22Rv1 (cell line): ENCODE results near the gene GABBR2.

Experiments
- ZFX ChIP-seq: fragments of 450-650 bp; IDR thresholded peaks from 2 replicates; pipeline ENCODE4 v1.6.1; 2017; ENCODE audit warnings: antibody characterized with exemption, borderline replicate concordance
- TF ChIP-seq, protein P1 (sequence below): fragments of 450-650 bp; IDR thresholded peaks from 2 replicates; pipeline ENCODE4 v1.5.1; 2017; ENCODE audit warnings: mild to moderate bottlenecking

DNA sequence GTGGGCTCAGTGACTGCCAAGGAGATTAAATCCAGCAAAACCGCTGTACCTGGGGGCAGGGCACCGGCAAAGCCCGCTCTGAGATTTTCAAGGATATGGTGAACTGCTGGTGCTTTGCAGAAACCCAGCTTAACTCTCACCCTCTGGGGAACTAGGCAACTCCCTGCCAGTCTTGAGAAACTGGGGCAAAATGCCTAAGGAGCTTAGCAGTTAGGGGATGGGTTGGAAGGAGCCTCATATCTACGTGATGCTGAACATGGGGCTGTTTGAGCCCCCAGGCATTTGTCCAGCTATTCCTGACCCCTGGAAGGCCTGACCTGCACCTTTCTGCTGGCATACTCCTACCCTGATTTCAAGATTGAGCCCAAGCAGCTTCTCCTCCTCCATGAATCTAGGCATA, 344.6 kb downstream of the GABBR2 start:
- TF ChIP-seq, protein P1, sequence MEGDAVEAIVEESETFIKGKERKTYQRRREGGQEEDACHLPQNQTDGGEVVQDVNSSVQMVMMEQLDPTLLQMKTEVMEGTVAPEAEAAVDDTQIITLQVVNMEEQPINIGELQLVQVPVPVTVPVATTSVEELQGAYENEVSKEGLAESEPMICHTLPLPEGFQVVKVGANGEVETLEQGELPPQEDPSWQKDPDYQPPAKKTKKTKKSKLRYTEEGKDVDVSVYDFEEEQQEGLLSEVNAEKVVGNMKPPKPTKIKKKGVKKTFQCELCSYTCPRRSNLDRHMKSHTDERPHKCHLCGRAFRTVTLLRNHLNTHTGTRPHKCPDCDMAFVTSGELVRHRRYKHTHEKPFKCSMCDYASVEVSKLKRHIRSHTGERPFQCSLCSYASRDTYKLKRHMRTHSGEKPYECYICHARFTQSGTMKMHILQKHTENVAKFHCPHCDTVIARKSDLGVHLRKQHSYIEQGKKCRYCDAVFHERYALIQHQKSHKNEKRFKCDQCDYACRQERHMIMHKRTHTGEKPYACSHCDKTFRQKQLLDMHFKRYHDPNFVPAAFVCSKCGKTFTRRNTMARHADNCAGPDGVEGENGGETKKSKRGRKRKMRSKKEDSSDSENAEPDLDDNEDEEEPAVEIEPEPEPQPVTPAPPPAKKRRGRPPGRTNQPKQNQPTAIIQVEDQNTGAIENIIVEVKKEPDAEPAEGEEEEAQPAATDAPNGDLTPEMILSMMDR: no peak
- TF ChIP-seq ZFX: no peak
